Natural killer cell (primary cell): ENCODE measurements around the gene MLF1. TPM values are rescaled to one million over a fixed set of nuclear protein-coding genes. Genes with fewer than 3 reads are reported as not detected.

Source experiments
- ATAC-seq, 3 donors: fragments of 150-1000 bp in 2 of 3; fragments of 200-7000 bp in 1 of 3; cut with Tn5 transposase; 1 replicate in 1 of 3; 2 replicates in 2 of 3; pipeline ENCODE4 v1.10.0; 2021; ENCODE audit warnings: mild to moderate bottlenecking in 2 of 3, moderate library complexity in 2 of 3
- DNase-seq, 2 donors: peaks; one replicate each; pipeline versions ENCODE4 v3.0.0 to v3.0.0-alpha.2; 2013 to 2021; ENCODE audit warnings: mixed read lengths in 1 of 2
- H3K27ac ChIP-seq: one replicate; pipeline ENCODE4 v1.5.1; 2013; ENCODE audit warnings: mild to moderate bottlenecking, low read length
- H3K27me3 ChIP-seq: one replicate; pipeline ENCODE4 v1.6.1; 2013; ENCODE audit warnings: low read length; ENCODE audit not compliant: control insufficient read depth, insufficient read depth
- H3K36me3 ChIP-seq: one replicate; pipeline ENCODE4 v1.6.1; 2013; ENCODE audit warnings: low read length; ENCODE audit not compliant: control insufficient read depth, insufficient read depth
- H3K4me1 ChIP-seq: one replicate; pipeline ENCODE4 v1.6.1; 2013; ENCODE audit warnings: low read length; ENCODE audit not compliant: control insufficient read depth, insufficient read depth
- H3K4me3 ChIP-seq: one replicate; pipeline ENCODE4 v1.5.1; 2013; ENCODE audit warnings: low read length
- H3K9me3 ChIP-seq: one replicate; pipeline ENCODE4 v1.6.1; 2013; ENCODE audit warnings: low read length; ENCODE audit not compliant: control insufficient read depth, insufficient read depth
- H3K27ac Mint-ChIP-seq, 2 donors: one replicate each; pipeline ENCODE4 v1.8.0; 2022; ENCODE audit warnings: mild to moderate bottlenecking in 2 of 2, mixed read lengths in 2 of 2, moderate library complexity in 1 of 2
- H3K27me3 Mint-ChIP-seq, 2 donors: one replicate each; pipeline ENCODE4 v1.8.0; 2022; ENCODE audit warnings: low read depth in 2 of 2, mixed read lengths in 2 of 2
- H3K36me3 Mint-ChIP-seq: one replicate; pipeline ENCODE4 v1.8.0; 2022; ENCODE audit warnings: mixed read lengths
- H3K4me1 Mint-ChIP-seq, 2 donors: one replicate each; pipeline ENCODE4 v1.8.0; 2022; ENCODE audit warnings: mixed read lengths in 2 of 2
- H3K4me3 Mint-ChIP-seq: one replicate; pipeline ENCODE4 v1.8.0; 2022; ENCODE audit warnings: mild to moderate bottlenecking, moderate library complexity, mixed read lengths
- H3K9me3 Mint-ChIP-seq, 2 donors: one replicate each; pipeline ENCODE4 v1.8.0; 2022; ENCODE audit warnings: mixed read lengths in 2 of 2
- WGBS: methylation state at CpG from one replicate; pipeline ENCODE4 v1.1.7; 2013; ENCODE audit warnings: missing lambda C conversion rate; ENCODE audit not compliant: insufficient coverage; 5-methylcytosine and 5-hydroxymethylcytosine counted together
- intact Hi-C: fragments of 100-400 bp; cut with micrococcal nuclease; formaldehyde crosslinking; loops from one replicate; pipeline ENCODE4 v1.14.2; 2022
- total RNA-seq, 4 donors: library from RNA; stranded (reverse); fragments of 120-200 nt in 1 of 4; gene quantifications; one replicate each; pipeline versions ENCODE4 v1.2.3 to v1.2.4, GENCODE V29; 2013 to 2022
- TF ChIP-seq, protein P1 (sequence below): fragments of 200-600 bp; IDR thresholded peaks from one replicate; pipeline ENCODE4 v1.8.0; 2022; ENCODE audit warnings: antibody characterized with exemption

The MLF1 gene
- total RNA-seq, 3 donors from 2014 or later (not counting 1 experiment from before 2014, with no cell fraction given) = 2.8 to 5.3 (median 3.1) TPM

DNA sequence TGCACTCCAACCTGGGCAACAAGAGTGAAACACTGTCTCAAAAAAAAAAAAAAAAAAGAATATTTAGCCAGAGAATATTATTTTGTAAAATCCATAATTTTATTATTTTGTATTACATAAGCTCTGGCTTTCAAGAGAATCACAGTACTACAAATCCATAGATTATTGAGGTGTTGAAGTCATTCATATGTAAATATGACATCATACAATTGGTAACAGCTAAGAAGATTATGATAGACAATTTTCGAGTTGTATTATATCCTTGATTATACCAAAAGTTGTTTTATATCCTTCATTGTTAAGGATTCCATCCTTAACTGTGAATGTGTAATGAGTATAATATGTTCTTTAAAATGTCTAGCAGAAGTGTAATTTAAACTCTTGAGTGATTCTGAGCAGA is 3.7 kb downstream of the MLF1 start:
- DNase-seq (no peak), ATAC-seq (no peak)
- peaks cover 12% of the 10 kb centered on the region for H3K4me1 ChIP-seq
- H3K9me3 ChIP-seq = no peaks in the 10 kb centered on the region
- Mint-ChIP-seq H3K36me3 (no peaks in the 10 kb centered on the region), H3K4me3 (no peak overlapping the region), H3K9me3 (peaks cover 0 to 3% of the 10 kb centered on the region in 2 donors), H3K27me3 (peaks cover 10 to 12% of the 10 kb centered on the region in 2 donors), H3K27ac (no peak overlapping the region), H3K4me1 (peaks cover 12 to 13% of the 10 kb centered on the region in 2 donors)
- no peaks in the 10 kb centered on the region for H3K27me3 ChIP-seq
- no peaks in the 10 kb centered on the region for H3K36me3 ChIP-seq
- WGBS = no CpG with 5 or more reads among the region's 1 CpG
- intact Hi-C loops = no loop called here
- H3K27ac ChIP-seq = no peak overlapping the region
- no peak overlapping the region for H3K4me3 ChIP-seq
- TF ChIP-seq, protein P1, sequence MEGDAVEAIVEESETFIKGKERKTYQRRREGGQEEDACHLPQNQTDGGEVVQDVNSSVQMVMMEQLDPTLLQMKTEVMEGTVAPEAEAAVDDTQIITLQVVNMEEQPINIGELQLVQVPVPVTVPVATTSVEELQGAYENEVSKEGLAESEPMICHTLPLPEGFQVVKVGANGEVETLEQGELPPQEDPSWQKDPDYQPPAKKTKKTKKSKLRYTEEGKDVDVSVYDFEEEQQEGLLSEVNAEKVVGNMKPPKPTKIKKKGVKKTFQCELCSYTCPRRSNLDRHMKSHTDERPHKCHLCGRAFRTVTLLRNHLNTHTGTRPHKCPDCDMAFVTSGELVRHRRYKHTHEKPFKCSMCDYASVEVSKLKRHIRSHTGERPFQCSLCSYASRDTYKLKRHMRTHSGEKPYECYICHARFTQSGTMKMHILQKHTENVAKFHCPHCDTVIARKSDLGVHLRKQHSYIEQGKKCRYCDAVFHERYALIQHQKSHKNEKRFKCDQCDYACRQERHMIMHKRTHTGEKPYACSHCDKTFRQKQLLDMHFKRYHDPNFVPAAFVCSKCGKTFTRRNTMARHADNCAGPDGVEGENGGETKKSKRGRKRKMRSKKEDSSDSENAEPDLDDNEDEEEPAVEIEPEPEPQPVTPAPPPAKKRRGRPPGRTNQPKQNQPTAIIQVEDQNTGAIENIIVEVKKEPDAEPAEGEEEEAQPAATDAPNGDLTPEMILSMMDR = no peak

DNA sequence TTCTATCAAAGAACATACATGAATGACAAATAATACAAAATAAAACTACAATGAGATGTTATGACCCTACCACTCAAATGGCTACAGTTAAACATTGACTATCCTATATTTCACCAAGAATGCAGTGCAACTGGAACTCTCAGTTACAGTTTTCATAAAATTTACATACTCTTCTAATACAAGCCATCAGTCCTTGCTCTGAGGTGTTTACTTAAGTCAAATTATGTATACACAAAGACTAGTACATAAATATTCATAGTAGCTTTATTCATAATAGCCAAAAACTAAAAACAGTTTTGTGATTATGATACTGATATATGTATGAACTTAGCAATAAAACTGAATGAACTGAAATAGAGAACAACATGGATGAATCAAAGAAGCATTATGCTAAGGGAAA is 19.2 kb downstream of the MLF1 start:
- H3K27me3 Mint-ChIP-seq = peaks cover 0 to 7% of the 10 kb centered on the region in 2 donors
- DNase-seq (no peak), ATAC-seq (no peak)
- H3K27ac Mint-ChIP-seq = no peak overlapping the region
- H3K9me3 ChIP-seq = no peaks in the 10 kb centered on the region
- H3K4me3 Mint-ChIP-seq = no peak overlapping the region
- intact Hi-C loops = no loop called here
- no peaks in the 10 kb centered on the region for H3K36me3 Mint-ChIP-seq
- peaks cover 2% of the 10 kb centered on the region for H3K27me3 ChIP-seq
- no peaks in the 10 kb centered on the region for H3K36me3 ChIP-seq
- TF ChIP-seq, protein P1 = no peak
- no peaks in the 10 kb centered on the region for H3K4me1 Mint-ChIP-seq
- H3K4me1 ChIP-seq = no peaks in the 10 kb centered on the region
- no peak overlapping the region for H3K27ac ChIP-seq
- no peak overlapping the region for H3K4me3 ChIP-seq
- H3K9me3 Mint-ChIP-seq = no peaks in the 10 kb centered on the region

DNA sequence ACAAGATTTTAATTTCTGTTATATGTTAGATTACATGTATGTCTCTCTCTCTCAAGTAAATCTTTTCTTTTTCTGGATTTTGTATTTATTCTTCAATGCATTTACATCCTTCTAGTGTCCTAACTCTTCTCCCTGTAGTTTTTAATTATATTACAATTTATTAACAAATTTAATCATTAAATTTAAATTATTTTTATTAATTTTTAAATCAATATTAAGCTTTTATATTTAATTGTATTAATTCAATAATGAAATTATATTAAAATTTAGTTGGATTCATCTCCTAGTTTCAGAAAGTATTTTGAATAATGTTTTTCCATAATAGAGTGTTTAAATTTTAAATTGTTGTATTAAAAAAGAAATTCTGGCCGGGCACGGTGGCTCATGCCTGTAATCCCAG is 29.8 kb downstream of the MLF1 start:
- Mint-ChIP-seq H3K9me3 (no peaks in the 10 kb centered on the region), H3K27me3 (no peaks in the 10 kb centered on the region), H3K36me3 (no peaks in the 10 kb centered on the region), H3K27ac (no peak overlapping the region), H3K4me3 (no peak overlapping the region), H3K4me1 (no peaks in the 10 kb centered on the region)
- intact Hi-C loops = no loop called here
- no peaks in the 10 kb centered on the region for H3K4me1 ChIP-seq
- no peak overlapping the region for H3K4me3 ChIP-seq
- WGBS = 100% methylated on average over 2 of the region's 2 CpGs
- TF ChIP-seq, protein P1 = no peak
- no peak for DNase-seq
- no peak overlapping the region for H3K27ac ChIP-seq
- no peaks in the 10 kb centered on the region for H3K27me3 ChIP-seq
- no peak for ATAC-seq
- no peaks in the 10 kb centered on the region for H3K9me3 ChIP-seq
- no peaks in the 10 kb centered on the region for H3K36me3 ChIP-seq

DNA sequence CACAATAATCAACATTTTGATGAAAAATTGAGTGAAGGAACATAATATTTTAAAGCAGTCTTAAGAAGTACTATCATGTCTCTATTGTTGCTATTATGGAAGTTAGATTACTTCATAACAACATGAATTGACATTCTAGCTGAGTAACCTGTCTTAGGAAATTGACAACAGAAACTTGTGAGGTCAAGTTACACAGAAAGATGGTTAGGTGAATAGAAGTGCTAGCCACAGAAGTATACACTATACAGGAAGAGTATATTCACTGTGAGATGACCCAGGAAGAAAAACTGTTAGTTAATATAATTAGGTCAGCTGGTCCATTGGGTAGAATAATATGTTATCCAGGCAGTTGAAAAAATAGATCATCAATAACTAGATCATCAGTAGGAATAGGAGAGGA is 31.2 kb downstream of the MLF1 start:
- Mint-ChIP-seq H3K36me3 (no peaks in the 10 kb centered on the region), H3K27ac (no peak overlapping the region), H3K27me3 (no peaks in the 10 kb centered on the region), H3K4me1 (no peaks in the 10 kb centered on the region), H3K4me3 (no peak overlapping the region), H3K9me3 (no peaks in the 10 kb centered on the region)
- TF ChIP-seq, protein P1 = no peak
- H3K27me3 ChIP-seq = no peaks in the 10 kb centered on the region
- H3K4me1 ChIP-seq = no peaks in the 10 kb centered on the region
- H3K27ac ChIP-seq = no peak overlapping the region
- H3K9me3 ChIP-seq = no peaks in the 10 kb centered on the region
- intact Hi-C loops = no loop called here
- no peaks in the 10 kb centered on the region for H3K36me3 ChIP-seq
- no peak for DNase-seq
- peak in 1 of 3 donors; percentile 29 for ATAC-seq
- no peak overlapping the region for H3K4me3 ChIP-seq
